Lung (tissue), 12 donors: ENCODE data around the gene SSH2. TPM values are rescaled to one million over a fixed set of nuclear protein-coding genes. Genes with fewer than 3 reads are reported as not detected.

Experiments used
- ATAC-seq: fragments of 200-7000 bp; cut with Tn5 transposase; one replicate; pipeline ENCODE4 v1.9.1; 2020; ENCODE audit warnings: moderate number of reproducible peaks; ENCODE audit not compliant: insufficient read depth, low FRiP score
- DNase-seq, 3 donors: peaks; one replicate each; pipeline ENCODE4 v3.0.0-alpha.2; 2013 to 2017
- H3K27ac ChIP-seq, 2 donors: one replicate each; pipeline ENCODE4 v1.5.1; 2013; ENCODE audit warnings: mild to moderate bottlenecking in 2 of 2, moderate library complexity in 2 of 2, control low read depth in 1 of 2, inconsistent platforms in 1 of 2, low read depth in 1 of 2, low read length in 1 of 2
- H3K27me3 ChIP-seq, 3 donors: one replicate each; pipeline ENCODE4 v1.5.1; 2013; ENCODE audit warnings: low read length in 2 of 3; ENCODE audit not compliant: control insufficient read depth in 3 of 3, insufficient read depth in 3 of 3
- H3K36me3 ChIP-seq, 4 donors: one replicate each; pipeline ENCODE4 v1.5.1; 2013; ENCODE audit warnings: low read length in 4 of 4, mild to moderate bottlenecking in 1 of 4, moderate library complexity in 1 of 4; ENCODE audit not compliant: control insufficient read depth in 4 of 4, insufficient read depth in 4 of 4
- H3K4me1 ChIP-seq, 5 donors: one replicate each; pipeline ENCODE4 v1.5.1; 2013; ENCODE audit warnings: low read length in 5 of 5, mild to moderate bottlenecking in 2 of 5, moderate library complexity in 1 of 5; ENCODE audit not compliant: control insufficient read depth in 5 of 5, insufficient read depth in 5 of 5
- H3K4me3 ChIP-seq: one replicate; pipeline ENCODE4 v1.5.1; 2013; ENCODE audit warnings: mild to moderate bottlenecking, control low read depth, moderate library complexity
- H3K9ac ChIP-seq, 2 donors: one replicate each; pipeline ENCODE4 v1.5.1; 2013; ENCODE audit warnings: low read length in 2 of 2, control low read depth in 1 of 2; ENCODE audit not compliant: insufficient read depth in 1 of 2
- H3K9me3 ChIP-seq, 4 donors: one replicate each; pipeline ENCODE4 v1.5.1; 2013; ENCODE audit warnings: low read length in 3 of 4, mild to moderate bottlenecking in 1 of 4, moderate library complexity in 1 of 4; ENCODE audit not compliant: control insufficient read depth in 4 of 4, insufficient read depth in 3 of 4
- CTCF ChIP-seq: IDR thresholded peaks from 2 replicates; pipeline ENCODE4 v1.5.1; 2012; ENCODE audit warnings: mild to moderate bottlenecking; ENCODE audit errors: control extremely low read depth, extremely low read depth
- WGBS, 2 donors: extraction: QIAGEN DNeasy Blood & Tissue Kit; methylation state at CpG; one replicate each; pipeline ENCODE4 v1.1.7; 2013; 5-methylcytosine and 5-hydroxymethylcytosine counted together
- polyA plus RNA-seq, 2 donors: library from polyadenylated mRNA; stranded (reverse); fragments of 200-250 nt; gene quantifications; one replicate each; pipeline ENCODE4 v1.2.1, GENCODE V29; 2013
- total RNA-seq, 2 donors: library from RNA; depleted of rRNA in 1 of 2; stranded (reverse); fragments of >200 nt in 1 of 2; gene quantifications; one replicate each; pipeline ENCODE4 v1.2.1, GENCODE V29; 2014 to 2021
- donor health status: control.
- donor health status: control.
- donor health status: Bipolar disorder and iron deficiency.
- donor health status: healthy.
- donor health status: DM: yes; HTN: yes; CAD: no.

SSH2 gene
- total and polyA plus RNA-seq, 4 donors = 23.4 to 69.4 (median 41.1) TPM

GRCh38 chr17:29800457-29800856, 129.6 kb downstream of the SSH2 start:
- ATAC-seq (no peak), DNase-seq (no peak)
- Histone ChIP-seq H3K4me3 (no peak overlapping the region), H3K4me1 (no peaks in the 10 kb centered on the region), H3K36me3 (no peaks in the 10 kb centered on the region), H3K9me3 (no peaks in the 10 kb centered on the region), H3K27ac (no peak overlapping the region), H3K27me3 (no peaks in the 10 kb centered on the region), H3K9ac (no peak overlapping the region)
- no peak for TF ChIP-seq CTCF
- WGBS, 2 donors = 96 to 100% methylated on average over 1 of the region's 1 CpG

DNA sequence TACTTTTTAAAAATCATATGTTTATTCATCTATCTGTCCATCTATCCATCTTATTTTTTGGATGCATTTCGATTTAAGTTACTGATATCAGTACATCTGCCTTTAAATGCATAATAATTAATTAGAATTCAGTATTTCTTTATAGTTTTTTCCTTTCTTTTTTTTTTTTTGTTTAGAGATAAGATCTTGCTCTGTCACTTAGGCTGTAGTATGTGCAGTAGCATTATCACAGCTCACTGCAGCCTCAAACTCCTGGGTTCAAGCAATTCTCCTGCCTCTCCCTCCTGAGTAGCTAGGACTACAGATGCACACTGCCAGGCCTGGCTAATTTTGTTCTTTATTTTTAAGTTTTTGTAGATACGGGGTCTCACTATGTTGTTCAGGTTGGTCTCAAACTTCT, 133.4 kb downstream of the SSH2 start:
- WGBS, 2 donors = 99 to 100% methylated on average over 2 of the region's 2 CpGs
- Histone ChIP-seq H3K4me1 (no peaks in the 10 kb centered on the region), H3K4me3 (no peak overlapping the region), H3K36me3 (no peaks in the 10 kb centered on the region), H3K27me3 (no peaks in the 10 kb centered on the region), H3K27ac (no peak overlapping the region), H3K9me3 (no peaks in the 10 kb centered on the region), H3K9ac (no peak overlapping the region)
- TF ChIP-seq CTCF = no peak
- DNase-seq = no peak
- ATAC-seq = no peak

- Histone ChIP-seq H3K4me3 (no peak overlapping the region), H3K9ac (no peak overlapping the region), H3K4me1 (peaks cover 0 to 3% (median 0%) of the 10 kb centered on the region in 5 donors), H3K27me3 (no peaks in the 10 kb centered on the region), H3K9me3 (no peaks in the 10 kb centered on the region), H3K36me3 (peaks cover 0 to 3% (median 0%) of the 10 kb centered on the region in 4 donors), H3K27ac (no peak overlapping the region)
- TF ChIP-seq CTCF = no peak
- DNase-seq (no peak), ATAC-seq (no peak)
- WGBS, 2 donors = 85 to 89% methylated on average over 5 of the region's 5 CpGs
Observed at GRCh38 chr17:29793501-29793900, 136.5 kb downstream of the SSH2 start.
